ENCODE measurements around the gene ATP5F1C.
"Not testable (repeated sequence)": the region's sequence is repeated elsewhere in the genome, so short reads cannot be mapped to it uniquely, and the experiment has no call there.

ATP5F1C gene

GRCh38 chr10:7794251-7795026 lies 6.5 kb downstream of the ATP5F1C start:
- no peak for ATAC-seq

GRCh38 chr10:7795605-7796004 lies 7.6 kb downstream of the ATP5F1C start:
- no peak for ATAC-seq

GRCh38 chr10:7797582-7797981 lies 9.6 kb downstream of the ATP5F1C start:
- ATAC-seq: no peak

DNA sequence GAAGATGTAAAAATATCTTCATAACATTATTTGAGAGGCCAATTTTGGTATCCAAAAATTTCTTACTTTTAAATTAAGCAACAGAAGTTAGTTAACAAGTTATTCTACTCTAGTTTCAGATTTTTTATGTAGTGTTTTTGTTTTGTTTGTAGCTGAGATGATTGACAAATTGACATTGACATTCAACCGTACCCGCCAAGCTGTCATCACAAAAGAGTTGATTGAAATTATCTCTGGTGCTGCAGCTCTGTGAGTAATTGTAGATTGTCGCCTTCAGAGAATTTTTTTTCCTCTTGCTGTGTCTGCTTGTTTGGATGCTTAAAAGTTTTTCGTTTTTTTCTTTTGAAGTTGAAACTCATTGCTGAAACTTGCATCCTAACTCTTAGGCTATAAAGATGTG lies 14.6 kb downstream of the ATP5F1C start:
- ATAC-seq: no peak

DNA sequence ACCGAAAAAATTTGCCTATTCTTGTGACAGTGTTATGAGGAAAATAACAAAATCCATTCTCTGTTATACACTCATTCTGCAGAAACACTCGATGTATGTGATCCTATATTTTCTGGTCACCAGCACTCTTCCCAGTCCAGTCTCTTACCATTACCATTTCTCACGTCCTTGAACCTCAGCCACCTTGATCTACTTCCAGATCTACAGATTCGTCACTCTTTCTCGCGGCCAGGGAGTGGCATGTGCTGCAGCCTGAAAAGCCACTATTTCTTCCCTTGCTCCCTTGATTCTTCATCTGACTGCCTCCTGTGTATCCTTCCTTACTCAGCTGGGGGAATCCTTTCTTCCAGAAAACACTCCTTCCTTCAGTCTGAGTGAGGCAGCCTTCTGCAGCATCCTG lies 16.2 kb downstream of the ATP5F1C start:
- ATAC-seq: no peak

DNA sequence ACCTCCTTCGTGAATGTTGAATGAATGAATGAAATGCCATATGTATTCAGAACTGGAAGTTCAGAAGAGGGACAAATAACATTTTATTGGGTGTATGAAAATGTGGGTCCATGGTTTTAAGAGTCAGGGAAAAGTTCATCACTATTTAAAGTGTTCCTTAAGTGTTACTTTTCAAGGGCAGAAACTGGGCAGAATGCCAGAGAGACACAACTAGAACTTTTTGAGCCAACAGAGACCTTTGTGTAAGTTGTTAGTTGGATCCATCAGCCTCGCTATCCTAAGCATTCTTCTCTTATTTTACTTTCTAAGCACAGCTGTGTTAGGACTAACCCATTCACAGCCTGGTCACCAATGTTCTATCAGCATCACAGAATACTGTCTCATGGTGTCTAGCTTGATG lies 16.8 kb downstream of the ATP5F1C start:
- no peak for ATAC-seq

- ATAC-seq: no peak
These were observed 20.8 kb downstream of the ATP5F1C start for GRCh38 chr10:7808686-7809267.

DNA sequence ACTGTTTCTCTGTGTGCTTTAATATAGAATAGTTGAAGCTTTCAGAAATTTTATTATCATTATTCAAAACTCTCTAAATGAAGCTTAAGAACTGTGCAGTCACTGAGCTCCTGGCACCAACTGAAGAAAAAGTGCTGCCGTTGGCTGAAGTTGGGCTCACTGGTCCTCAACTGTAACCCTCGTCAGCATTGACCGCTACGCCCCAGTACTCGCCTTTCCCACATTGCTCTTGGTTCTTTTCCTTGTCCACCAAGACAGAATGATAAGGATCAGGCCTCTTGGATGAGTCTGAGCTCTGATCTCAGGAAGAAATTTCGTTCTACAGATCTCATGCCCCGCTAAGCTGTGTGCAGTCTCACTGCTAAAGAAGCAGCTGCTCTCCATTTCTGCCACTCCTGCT lies 22.5 kb downstream of the ATP5F1C start:
- no peak for ATAC-seq

DNA sequence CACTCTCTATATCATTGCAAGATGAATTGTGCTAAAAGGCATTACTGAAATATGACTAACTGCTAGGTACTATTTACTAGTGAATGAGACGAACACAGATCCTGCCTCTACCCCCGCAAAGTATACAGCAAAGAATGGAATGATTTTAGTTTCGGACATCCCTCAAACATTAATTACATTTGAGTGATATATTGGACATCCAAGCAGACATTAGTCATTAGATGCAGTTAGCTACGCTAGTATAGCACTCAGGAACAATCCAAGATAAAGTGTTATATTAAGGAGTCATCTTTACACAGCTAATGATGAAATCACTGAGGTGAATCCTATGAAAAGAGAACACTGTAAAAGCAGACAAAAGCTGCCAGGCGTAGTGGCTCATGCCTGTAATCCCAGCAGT lies 23.0 kb downstream of the ATP5F1C start:
- ATAC-seq: no peak

GRCh38 chr10:7811743-7812142 lies 23.8 kb downstream of the ATP5F1C start:
- not testable (repeated sequence) for ATAC-seq

- no peak for ATAC-seq
These were observed 25.5 kb downstream of the ATP5F1C start for GRCh38 chr10:7813481-7813880.

DNA sequence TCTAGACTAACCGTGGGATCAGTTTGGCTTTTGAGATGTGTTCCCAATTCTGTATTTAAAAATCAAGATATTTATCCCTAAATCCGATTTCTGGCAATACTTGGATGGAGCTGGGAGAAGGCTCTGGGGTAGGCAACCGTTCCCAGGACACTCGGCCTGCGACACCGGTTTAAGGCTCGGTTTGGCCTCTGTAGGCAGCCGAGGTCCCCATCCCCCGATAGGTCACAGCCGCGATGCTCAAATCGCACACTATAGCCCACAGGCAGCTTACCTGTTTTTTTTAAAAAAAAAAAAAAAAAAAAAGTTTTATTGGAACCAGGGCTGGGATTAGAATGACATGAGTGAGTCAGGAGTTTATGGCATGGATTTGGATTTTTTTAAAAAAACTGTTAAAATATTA lies 29.6 kb downstream of the ATP5F1C start:
- ATAC-seq: no peak

GRCh38 chr10:7817984-7818294 lies 30.0 kb downstream of the ATP5F1C start:
- ATAC-seq: no peak

GRCh38 chr10:7818295-7819120 lies 30.5 kb downstream of the ATP5F1C start, which contains the start of gene TAF3:
Gene TAF3 (plus strand): TSS chr10:7818505. CDS start chr10:7818710, 205 bp downstream.
- peak; percentile 89 to 91 for ATAC-seq

DNA sequence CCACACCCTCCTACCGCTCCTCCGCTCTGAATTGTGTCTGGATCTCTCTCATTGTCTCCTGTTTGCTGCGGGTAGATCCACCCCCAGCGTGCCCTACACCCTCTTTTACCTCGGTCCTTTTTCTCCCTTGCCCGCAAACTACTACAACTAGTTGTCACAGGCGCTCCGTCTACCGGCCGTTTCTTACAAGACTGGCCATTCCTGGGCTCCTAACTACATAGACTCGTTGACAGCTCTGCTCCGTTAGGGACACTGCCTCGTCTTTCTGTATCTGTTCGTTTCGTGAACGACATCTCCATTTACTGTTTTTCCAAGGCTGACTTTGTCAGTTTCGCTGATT lies 31.1 kb downstream of the ATP5F1C start:
- no peak for ATAC-seq

- ATAC-seq: no peak
These were observed 36.3 kb downstream of the ATP5F1C start for GRCh38 chr10:7824251-7824650.

- ATAC-seq: no peak
These were observed 39.0 kb downstream of the ATP5F1C start for GRCh38 chr10:7826971-7827370.

GRCh38 chr10:7829289-7829834 lies 41.4 kb downstream of the ATP5F1C start:
- no peak for ATAC-seq

GRCh38 chr10:7832060-7832459 lies 44.1 kb downstream of the ATP5F1C start:
- no peak for ATAC-seq

GRCh38 chr10:7833210-7833609 lies 45.2 kb downstream of the ATP5F1C start:
- no peak for ATAC-seq

DNA sequence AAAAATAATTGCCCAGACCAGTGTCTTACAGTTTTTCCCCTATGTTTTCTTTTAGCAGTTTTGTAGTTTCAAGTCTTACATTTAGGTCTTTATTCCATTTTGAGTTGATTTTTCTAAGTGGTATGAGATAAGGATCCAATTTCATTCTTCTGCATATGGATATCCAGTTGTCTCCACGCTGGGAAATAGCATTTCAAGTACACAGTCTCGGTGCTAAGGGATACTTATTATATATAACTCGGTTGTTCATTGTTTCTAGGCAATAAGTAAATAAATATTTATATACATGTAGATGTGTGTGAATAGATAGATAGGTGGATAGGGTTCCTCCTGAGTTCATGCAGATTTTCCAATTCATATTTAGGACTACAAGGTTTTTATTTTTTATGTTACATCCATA lies 46.3 kb downstream of the ATP5F1C start:
- ATAC-seq: no peak

DNA sequence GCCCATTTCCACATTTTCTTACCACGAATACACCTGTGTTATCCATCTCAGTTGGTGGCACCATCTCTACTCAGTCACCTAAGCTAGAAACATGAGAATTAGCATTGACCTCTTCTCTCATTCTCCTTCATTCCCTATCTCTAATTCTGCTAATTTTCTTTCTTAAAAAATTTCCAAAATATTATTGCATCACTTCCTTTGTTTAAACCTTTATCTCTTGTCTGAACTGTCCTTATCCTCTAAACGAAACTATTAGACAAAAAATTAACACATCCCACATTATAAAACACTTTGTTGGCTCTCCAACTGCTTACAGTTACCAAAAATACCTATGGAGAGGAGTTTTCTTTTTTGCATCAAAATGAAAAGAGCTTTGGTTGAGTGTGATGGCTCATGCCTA lies 48.6 kb downstream of the ATP5F1C start:
- no peak for ATAC-seq

GRCh38 chr10:7846591-7846990 lies 58.6 kb downstream of the ATP5F1C start:
- ATAC-seq: no peak
